Kidney (tissue), 14 donors: ENCODE results near the gene TMEM91. TPM values are rescaled to one million over a fixed set of nuclear protein-coding genes. Genes with fewer than 3 reads are reported as not detected.

ENCODE experiments used
- DNase-seq, 5 donors: peaks; one replicate each; pipeline ENCODE4 v3.0.0-alpha.2; 2013 to 2020
- FAIRE-seq: peaks from 2 replicates; lab custom pipeline; 2012; peaks lifted over from hg19 to GRCh38; lab: Jason Lieb, UNC
- H3K27ac ChIP-seq, 2 donors: one replicate each; pipeline ENCODE4 v1.7.0; 2013; ENCODE audit warnings: low read depth in 2 of 2, low read length in 2 of 2, inconsistent platforms in 1 of 2
- H3K27me3 ChIP-seq: one replicate; pipeline ENCODE4 v1.7.1; 2013; ENCODE audit warnings: low read length, inconsistent platforms; ENCODE audit not compliant: control insufficient read depth, insufficient read depth
- H3K36me3 ChIP-seq, 3 donors: one replicate each; pipeline versions ENCODE4 v1.7.0 to v1.7.1; 2013; ENCODE audit warnings: low read length in 3 of 3, control low read depth in 1 of 3, inconsistent platforms in 1 of 3; ENCODE audit not compliant: insufficient read depth in 3 of 3, control insufficient read depth in 2 of 3
- H3K4me1 ChIP-seq, 3 donors: one replicate each; pipeline versions ENCODE4 v1.7.0 to v1.7.1; 2013; ENCODE audit warnings: low read length in 3 of 3, inconsistent platforms in 1 of 3, low read depth in 1 of 3; ENCODE audit not compliant: control insufficient read depth in 2 of 3, insufficient read depth in 2 of 3
- H3K4me3 ChIP-seq, 3 donors: one replicate each; pipeline versions ENCODE4 v1.7.0 to v1.8.1; 2013; ENCODE audit warnings: low read length in 3 of 3, control low read depth in 1 of 3, inconsistent platforms in 1 of 3
- H3K9ac ChIP-seq, 3 donors: one replicate each; pipeline versions ENCODE4 v1.7.0 to v1.7.1; 2013; ENCODE audit warnings: low read length in 3 of 3, control low read depth in 1 of 3, inconsistent platforms in 1 of 3
- H3K9me3 ChIP-seq, 3 donors: one replicate each; pipeline versions ENCODE4 v1.7.0 to v1.7.1; 2013; ENCODE audit warnings: low read length in 3 of 3, control low read depth in 1 of 3, inconsistent platforms in 1 of 3; ENCODE audit not compliant: control insufficient read depth in 2 of 3, insufficient read depth in 1 of 3
- CTCF ChIP-seq: IDR thresholded peaks from 3 replicates; pipeline ENCODE4 v1.5.1; 2012; ENCODE audit warnings: mild to moderate bottlenecking, moderate library complexity, borderline replicate concordance; ENCODE audit not compliant: insufficient read depth; ENCODE audit errors: extremely low read depth
- intact Hi-C: fragments of 100-400 bp; cut with DNase I; formaldehyde crosslinking; loops from one replicate; pipeline ENCODE4 v1.11.1; 2022
- polyA plus RNA-seq: library from polyadenylated mRNA; stranded (reverse); fragments of 350-450 nt; fragmentation: Illumina TruSeq; extraction: RNeasy Lipid Tissue Mini Kit (QIAGEN cat#74804); gene quantifications from one replicate; pipeline ENCODE4 v1.2.3, GENCODE V29; 2014; ENCODE audit warnings: low read depth, low replicate concordance; ENCODE audit not compliant: insufficient read depth
- total RNA-seq: library from RNA; stranded (reverse); fragmentation: NEBNext Ultra II Directional; extraction: Animal tissue kit (Norgen Biotek cat#: 25700); gene quantifications from one replicate; pipeline ENCODE4 v1.2.1, GENCODE V29; 2021
- donor health status: control.
- donor health status: control.
- donor health status: control.
- donor health status: control.
- donor health status: control.
- donor health status: DM: yes; HTN: yes; CAD: no.
- donor health status: Normal renal cell carcinoma (clear cell type).

The TMEM91 gene
- total and polyA plus RNA-seq, 2 donors from 2014 or later, result 9.5 to 24.3 TPM

GRCh38 chr19:41334793-41335192, 41.5 kb upstream of the TMEM91 start:
- TF ChIP-seq CTCF, result no peak
- Histone ChIP-seq H3K36me3 (no peaks in the 10 kb centered on the region), H3K27me3 (no peaks in the 10 kb centered on the region), H3K9ac (no peak overlapping the region), H3K4me3 (no peak overlapping the region), H3K9me3 (no peaks in the 10 kb centered on the region), H3K4me1 (no peaks in the 10 kb centered on the region), H3K27ac (no peak overlapping the region)
- intact Hi-C loops, result no loop called here
- FAIRE-seq (no peak), DNase-seq (no peak)

- Histone ChIP-seq H3K4me3 (no peak overlapping the region), H3K4me1 (no peaks in the 10 kb centered on the region), H3K9me3 (no peaks in the 10 kb centered on the region), H3K36me3 (no peaks in the 10 kb centered on the region), H3K27me3 (no peaks in the 10 kb centered on the region), H3K27ac (no peak overlapping the region), H3K9ac (no peak overlapping the region)
- intact Hi-C loops, result no loop called here
- FAIRE-seq, result no peak
- DNase-seq, result no peak
- TF ChIP-seq CTCF, result no peak
Observed at GRCh38 chr19:41335467-41335866, 40.9 kb upstream of the TMEM91 start.

GRCh38 chr19:41339936-41340335, 36.4 kb upstream of the TMEM91 start:
- no peak for TF ChIP-seq CTCF
- no peak overlapping the region for H3K4me3 ChIP-seq
- no peaks in the 10 kb centered on the region for H3K4me1 ChIP-seq
- H3K9ac ChIP-seq, result no peak overlapping the region
- FAIRE-seq (no peak), DNase-seq (no peak)
- intact Hi-C loops, result no loop called here
- H3K27me3 ChIP-seq, result no peaks in the 10 kb centered on the region
- H3K36me3 ChIP-seq, result peaks cover 0 to 2% (median 0%) of the 10 kb centered on the region in 3 donors
- no peaks in the 10 kb centered on the region for H3K9me3 ChIP-seq
- H3K27ac ChIP-seq, result no peak overlapping the region

GRCh38 chr19:41341669-41342490, 34.5 kb upstream of the TMEM91 start:
- no peaks in the 10 kb centered on the region for H3K9me3 ChIP-seq
- H3K27ac ChIP-seq, result no peak overlapping the region
- H3K9ac ChIP-seq, result no peak overlapping the region
- TF ChIP-seq CTCF, result peak; percentile 30
- no peak overlapping the region for H3K4me3 ChIP-seq
- DNase-seq (no peak), FAIRE-seq (no peak)
- H3K36me3 ChIP-seq, result peaks cover 0 to 2% (median 0%) of the 10 kb centered on the region in 3 donors
- intact Hi-C loops, result no loop called here
- no peaks in the 10 kb centered on the region for H3K4me1 ChIP-seq
- no peaks in the 10 kb centered on the region for H3K27me3 ChIP-seq
